GM12874 (cell line): ENCODE results near the gene NOXRED1.

Source experiments
- CTCF ChIP-seq: IDR thresholded peaks from 2 replicates; pipeline ENCODE4 v1.5.1; 2011; ENCODE audit warnings: low read depth, mild to moderate bottlenecking, control low read depth, low read length, moderate library complexity; ENCODE audit not compliant: insufficient read depth

The NOXRED1 gene

GRCh38 chr14:77426396-77426795 lies 3.1 kb upstream of the NOXRED1 start:
- TF ChIP-seq CTCF = no peak

GRCh38 chr14:77424862-77425261 lies 1.5 kb upstream of the NOXRED1 start:
- TF ChIP-seq CTCF = no peak

GRCh38 chr14:77421201-77421600 lies 2.1 kb downstream of the NOXRED1 start:
- TF ChIP-seq CTCF = no peak

- no peak for TF ChIP-seq CTCF
Measured at GRCh38 chr14:77416836-77417235, 6.5 kb downstream of the NOXRED1 start.

- peak; percentile 15; the same call in 1 of the 2 replicates for TF ChIP-seq CTCF
Measured at GRCh38 chr14:77409131-77409533, 14.2 kb downstream of the NOXRED1 start.

- no peak for TF ChIP-seq CTCF
Measured at GRCh38 chr14:77407158-77407557, 16.2 kb downstream of the NOXRED1 start.

GRCh38 chr14:77406718-77407117 lies 16.6 kb downstream of the NOXRED1 start:
- TF ChIP-seq CTCF = no peak

GRCh38 chr14:77406086-77406485 lies 17.2 kb downstream of the NOXRED1 start:
- no peak for TF ChIP-seq CTCF
